GM19372 (cell line): ENCODE results near the gene ZNF26.
A peak's percentile ranks its signal among the peaks of the same experiment; 100 is the strongest.
"Not testable (repeated sequence)": the region's sequence is repeated elsewhere in the genome, so short reads cannot be mapped to it uniquely, and the experiment has no call there.

Source experiments
- ATAC-seq: cut with Tn5 transposase; IDR thresholded peaks from one replicate; pipeline ENCODE4 v1.9.1; 2021; ENCODE audit warnings: mild to moderate bottlenecking, low read depth, moderate library complexity; ENCODE audit not compliant: unreplicated experiment

ZNF26 gene

DNA sequence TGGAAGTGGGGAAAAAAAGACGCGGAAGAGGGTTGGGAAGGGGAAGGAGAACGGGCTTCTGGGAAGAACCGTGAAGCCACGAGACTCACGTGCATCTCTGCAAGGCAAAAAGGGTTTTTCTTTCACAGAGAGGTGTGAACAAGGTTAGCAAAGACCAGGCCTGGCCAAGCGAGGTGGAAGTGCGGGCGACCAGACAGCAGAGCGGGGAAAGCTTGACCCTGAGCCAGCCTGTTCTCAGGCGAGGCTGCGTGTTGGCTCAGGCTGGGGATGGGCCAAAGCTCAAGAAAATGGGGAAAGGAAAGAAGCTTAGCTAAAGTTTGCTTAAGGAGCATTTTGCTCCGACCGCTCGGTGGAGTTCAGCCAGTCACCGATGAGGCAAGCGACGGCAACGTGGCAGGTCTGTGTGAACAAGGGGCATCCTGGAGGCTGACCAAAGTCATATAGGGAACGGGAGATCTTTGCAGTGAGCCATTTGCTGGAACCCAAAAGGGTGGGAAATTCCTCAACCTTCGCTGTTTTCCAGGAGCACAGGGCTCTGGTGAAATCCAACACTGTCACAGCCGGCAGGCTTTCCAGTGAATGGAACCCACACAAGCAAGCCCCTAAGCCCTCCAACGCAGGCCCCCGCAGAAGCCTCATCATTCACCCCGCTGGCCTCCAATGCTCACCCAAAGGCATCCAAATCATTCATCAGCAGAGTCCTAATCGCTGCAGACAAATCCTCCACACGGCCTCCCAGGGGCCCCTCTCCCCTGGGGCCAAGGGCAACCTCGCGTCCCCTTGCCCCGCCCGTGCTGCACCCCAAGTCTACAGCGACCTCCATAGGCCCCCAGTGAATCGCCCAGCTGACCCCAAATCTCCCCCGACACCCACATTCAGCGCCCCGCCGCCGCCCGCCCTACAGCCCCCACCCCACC, 30.8 kb upstream of the ZNF26 start:
- peak; percentile 9 for ATAC-seq

GRCh38 chr12:132956011-132956788, 30.0 kb upstream of the ZNF26 start, which contains the start of gene ZNF605:
TSS of gene ZNF605 (minus strand) at chr12:132956306. CDS start at chr12:132945635, 10,671 bp downstream.
- peak; percentile 94 for ATAC-seq

DNA sequence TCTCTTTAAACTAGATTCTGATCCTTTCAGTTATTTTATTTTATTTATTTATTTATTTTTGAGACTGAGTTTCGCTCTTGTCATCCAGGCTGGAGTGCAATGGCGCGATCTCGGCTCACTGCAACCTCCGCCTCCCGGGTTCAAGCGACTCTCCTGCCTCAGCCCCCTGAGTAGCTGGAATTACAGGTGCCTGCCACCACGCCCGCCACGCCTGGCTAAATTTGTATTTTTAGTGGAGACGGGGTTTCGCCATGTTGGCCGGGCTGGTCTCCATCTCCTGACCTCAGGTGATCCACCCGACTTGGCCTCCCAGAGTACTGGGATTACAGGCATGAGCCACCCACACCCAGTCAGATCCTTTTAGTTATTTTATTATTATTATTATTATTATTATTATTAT, 24.4 kb upstream of the ZNF26 start:
- not testable (repeated sequence) for ATAC-seq

DNA sequence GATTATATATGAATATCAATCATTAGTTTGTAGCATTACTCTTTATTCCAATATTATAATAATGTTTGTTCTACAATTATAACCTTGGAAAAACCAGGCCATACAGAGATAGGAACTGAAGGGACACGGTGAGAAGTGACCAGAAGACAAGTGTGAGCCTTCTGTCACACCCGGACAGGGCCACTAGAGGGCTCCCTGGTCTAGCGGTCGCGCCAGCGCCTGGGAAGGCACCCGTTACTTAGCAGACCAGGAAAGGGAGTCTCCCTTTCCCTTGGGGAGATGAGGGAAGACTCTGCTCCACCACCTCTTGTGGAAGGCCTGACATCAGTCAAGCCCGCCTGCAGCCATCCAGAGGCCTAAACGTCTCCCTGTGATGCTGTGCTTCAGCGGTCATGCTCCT, 22.2 kb upstream of the ZNF26 start:
- not testable (repeated sequence) for ATAC-seq

GRCh38 chr12:132965796-132966195, 20.4 kb upstream of the ZNF26 start:
- no peak for ATAC-seq

- ATAC-seq = no peak
These were observed 19.3 kb upstream of the ZNF26 start for GRCh38 chr12:132966676-132967415.

- no peak for ATAC-seq
These were observed 18.4 kb upstream of the ZNF26 start for GRCh38 chr12:132967736-132968135.

DNA sequence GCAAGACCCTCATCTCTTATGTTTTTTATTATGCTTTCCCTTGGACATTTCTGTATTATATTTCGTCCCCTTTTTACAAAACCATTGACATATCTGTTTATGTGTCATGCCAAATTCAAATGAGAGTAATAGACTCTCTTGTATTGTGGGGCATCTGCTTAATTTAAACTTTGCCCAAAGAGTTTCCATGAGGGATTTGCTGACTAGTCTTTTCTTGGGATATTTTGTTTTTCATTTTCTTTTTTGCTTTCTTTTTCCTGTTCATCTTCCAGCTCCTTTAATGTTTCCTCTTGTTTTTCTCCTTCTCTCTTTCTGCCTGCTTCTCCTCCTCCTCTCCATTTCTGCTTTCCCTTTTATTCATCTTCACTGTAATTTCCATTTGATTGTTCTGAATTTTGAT, 13.8 kb upstream of the ZNF26 start:
- ATAC-seq = no peak

DNA sequence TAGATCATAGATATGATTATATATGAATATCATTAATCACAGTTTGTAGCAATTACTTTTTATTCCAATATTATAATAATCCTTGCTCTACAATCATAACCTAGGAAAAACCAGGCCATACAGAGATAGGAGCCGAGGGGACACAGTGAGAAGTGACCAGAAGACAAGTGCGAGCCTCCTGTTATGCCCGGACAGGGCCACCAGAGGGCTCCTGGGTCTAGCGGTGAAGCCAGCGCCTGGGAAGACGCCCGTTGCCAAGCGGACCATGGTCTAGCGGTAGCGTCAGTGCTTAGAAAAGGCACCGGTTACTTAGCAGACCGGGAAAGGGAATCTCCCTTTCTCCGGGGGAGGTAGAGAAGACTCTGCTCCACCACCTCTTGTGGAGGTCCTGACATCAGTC, 9.3 kb upstream of the ZNF26 start:
- ATAC-seq = not testable (repeated sequence)

DNA sequence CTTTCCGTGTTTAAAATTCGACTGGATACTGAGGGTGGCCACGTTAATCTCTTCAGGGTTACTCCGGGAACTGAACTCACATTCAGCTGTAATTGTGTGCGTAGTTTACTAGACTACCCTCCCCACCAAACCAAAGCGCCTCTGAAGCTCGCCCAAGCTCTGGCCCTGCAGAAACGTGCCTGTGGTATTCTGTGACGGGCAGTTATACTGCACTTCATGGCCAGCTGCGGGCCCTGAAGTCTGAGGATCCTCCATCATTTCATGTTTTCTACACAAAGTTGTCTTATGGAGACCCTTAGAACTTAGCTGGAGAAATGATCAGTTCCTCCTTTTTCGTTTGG, 688 bp downstream of the ZNF26 start:
- no peak for ATAC-seq

GRCh38 chr12:132998741-132999140, 12.6 kb downstream of the ZNF26 start:
- ATAC-seq = no peak

DNA sequence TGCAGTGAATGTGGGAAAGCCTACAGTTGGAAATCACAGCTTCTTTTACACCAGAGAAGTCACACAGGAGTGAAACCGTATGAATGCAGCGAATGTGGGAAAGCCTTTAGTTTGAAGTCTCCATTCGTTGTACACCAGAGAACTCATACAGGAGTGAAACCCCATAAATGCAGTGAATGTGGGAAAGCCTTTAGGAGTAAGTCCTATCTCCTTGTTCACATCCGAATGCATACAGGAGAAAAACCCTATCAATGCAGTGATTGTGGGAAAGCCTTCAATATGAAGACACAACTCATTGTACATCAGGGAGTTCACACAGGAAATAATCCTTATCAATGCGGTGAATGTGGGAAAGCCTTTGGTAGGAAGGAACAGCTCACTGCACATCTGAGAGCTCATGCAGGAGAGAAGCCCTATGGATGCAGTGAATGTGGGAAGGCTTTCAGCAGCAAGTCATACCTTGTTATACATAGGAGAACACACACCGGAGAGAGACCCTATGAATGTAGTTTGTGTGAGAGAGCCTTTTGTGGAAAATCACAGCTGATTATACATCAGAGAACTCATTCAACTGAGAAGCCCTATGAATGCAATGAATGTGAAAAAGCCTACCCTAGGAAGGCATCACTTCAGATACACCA, 24.6 kb downstream of the ZNF26 start:
- no peak for ATAC-seq

- ATAC-seq = no peak
These were observed 37.4 kb downstream of the ZNF26 start for GRCh38 chr12:133023566-133023965.

GRCh38 chr12:133026996-133027395, 40.8 kb downstream of the ZNF26 start:
- ATAC-seq = no peak

- ATAC-seq = peak; percentile 97
These were observed 51.2 kb downstream of the ZNF26 start, which contains the start of gene ZNF84 for GRCh38 chr12:133037207-133038005. TSS of gene ZNF84 (plus strand) at chr12:133037509. CDS start at chr12:133041468, 3,959 bp downstream.

DNA sequence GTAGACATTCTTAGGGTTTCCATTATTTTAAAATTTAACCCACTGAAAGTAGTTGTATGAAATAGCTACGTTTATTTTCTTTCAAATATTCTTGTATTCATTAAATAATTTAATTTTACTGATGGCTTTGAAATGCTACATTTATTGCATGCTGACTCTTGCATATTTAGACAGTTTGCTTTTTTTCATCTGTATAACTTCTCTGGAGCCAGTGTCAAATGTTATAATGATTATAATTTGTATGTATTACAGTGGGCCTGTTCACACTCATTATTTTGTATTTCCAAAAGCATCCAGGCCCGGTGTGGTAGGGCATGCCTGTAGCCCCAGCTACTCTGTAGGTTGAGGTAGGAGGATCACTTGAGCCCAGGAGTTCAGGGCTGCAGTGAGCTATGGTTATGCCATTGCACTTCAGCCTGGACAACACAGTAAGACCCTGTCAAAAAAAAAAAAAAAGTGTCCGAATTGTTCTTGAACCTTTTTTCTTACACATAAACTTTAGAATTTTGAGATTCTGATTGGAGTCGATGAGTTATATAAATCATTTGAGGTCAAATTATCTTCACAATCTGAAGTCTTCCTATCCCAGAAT, 52.0 kb downstream of the ZNF26 start:
- ATAC-seq = no peak

DNA sequence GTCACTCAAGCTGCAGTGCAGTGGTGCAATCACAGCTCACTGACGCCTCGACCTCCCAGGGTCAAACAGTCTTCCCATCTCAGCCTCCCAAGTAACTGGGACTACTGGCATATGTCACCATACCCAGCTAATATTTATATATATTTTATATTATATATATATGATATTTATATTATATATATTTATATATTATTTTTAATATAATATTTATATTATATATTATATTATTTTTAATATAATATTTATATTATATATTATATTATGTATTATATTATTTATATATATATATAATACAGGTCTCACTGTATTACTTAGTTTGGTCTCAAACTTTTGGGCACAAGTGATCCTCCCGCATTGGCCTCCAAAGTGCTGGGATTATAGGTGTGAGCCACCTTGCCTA, 60.5 kb downstream of the ZNF26 start:
- no peak for ATAC-seq

- ATAC-seq = no peak
These were observed 71.3 kb downstream of the ZNF26 start for GRCh38 chr12:133057446-133057845.
